Activated CD4-positive, CD25-positive, alpha-beta regulatory T cell treated with anti-CD3 and anti-CD28 coated beads, Interleukin-2, amount 50 U/mL, for 16 hours (primary cell): ENCODE measurements around the gene KLHL18.
"Not testable (repeated sequence)": the region's sequence is repeated elsewhere in the genome, so short reads cannot be mapped to it uniquely, and the experiment has no call there.

Source experiments
- DNase-seq: peaks from one replicate; pipeline ENCODE4 v3.0.0-alpha.2; 2020; ENCODE audit warnings: low read depth, low spot score

KLHL18 gene

GRCh38 chr3:47273564-47273963 is 9.2 kb upstream of the KLHL18 start:
- DNase-seq, result no peak

- no peak for DNase-seq
Observed at GRCh38 chr3:47274652-47275051, 8.1 kb upstream of the KLHL18 start.

DNA sequence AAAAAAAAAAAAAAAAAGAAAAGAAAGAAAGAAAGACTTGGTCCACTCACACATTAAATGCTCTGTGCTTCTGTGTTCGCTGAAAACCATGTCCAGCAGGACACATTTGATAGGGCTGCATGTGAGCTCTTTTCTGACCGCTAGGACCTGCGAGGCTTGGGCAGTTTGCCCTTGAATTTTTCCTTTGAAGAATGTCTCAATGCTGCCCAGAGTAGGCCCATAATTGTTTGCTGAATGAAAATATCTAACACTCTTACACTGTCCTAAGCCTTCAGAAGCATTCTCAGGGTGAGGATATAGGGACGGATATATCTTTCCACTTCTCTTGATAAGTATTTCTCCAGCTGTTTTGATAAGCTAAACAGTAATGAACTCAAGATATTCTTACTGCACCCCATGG is 6.2 kb upstream of the KLHL18 start:
- DNase-seq, result no peak

DNA sequence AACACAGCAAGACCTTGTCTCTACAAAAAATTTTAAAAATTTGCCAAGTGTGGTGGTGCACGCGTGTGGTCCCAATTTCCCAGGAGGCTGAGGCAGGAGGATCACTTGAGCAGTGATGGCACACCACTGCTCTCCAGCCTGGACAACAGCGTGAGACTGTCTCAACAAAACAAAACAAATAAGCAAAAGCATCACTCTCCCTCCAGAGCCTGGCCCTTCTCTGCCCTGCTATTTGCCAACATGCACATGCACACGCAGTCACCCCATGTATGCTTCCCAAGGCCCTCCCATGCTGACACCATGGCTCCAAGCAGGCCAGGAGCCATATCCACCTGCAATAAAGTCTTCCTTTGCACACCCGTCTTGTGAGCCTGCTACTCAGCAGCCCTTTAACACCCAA is 2.2 kb upstream of the KLHL18 start:
- DNase-seq, result no peak

DNA sequence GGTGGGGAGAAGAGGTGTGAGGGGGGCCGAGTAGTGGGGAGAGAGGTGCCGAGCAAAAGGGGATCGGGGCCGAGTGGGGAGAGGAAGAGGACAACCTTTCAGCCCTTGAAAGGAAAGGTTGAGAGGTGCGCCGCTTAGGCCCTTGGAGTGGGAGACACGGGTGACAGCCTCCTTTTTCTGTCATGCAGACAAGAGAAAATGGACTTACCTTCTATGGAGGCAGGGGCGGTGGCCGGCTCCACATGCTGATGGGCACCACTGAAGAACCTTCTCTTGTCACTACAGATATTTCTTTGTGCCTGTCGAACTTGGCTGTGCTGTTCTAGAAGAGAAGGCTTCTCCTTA is 421 bp downstream of the KLHL18 start:
- DNase-seq, result no peak

DNA sequence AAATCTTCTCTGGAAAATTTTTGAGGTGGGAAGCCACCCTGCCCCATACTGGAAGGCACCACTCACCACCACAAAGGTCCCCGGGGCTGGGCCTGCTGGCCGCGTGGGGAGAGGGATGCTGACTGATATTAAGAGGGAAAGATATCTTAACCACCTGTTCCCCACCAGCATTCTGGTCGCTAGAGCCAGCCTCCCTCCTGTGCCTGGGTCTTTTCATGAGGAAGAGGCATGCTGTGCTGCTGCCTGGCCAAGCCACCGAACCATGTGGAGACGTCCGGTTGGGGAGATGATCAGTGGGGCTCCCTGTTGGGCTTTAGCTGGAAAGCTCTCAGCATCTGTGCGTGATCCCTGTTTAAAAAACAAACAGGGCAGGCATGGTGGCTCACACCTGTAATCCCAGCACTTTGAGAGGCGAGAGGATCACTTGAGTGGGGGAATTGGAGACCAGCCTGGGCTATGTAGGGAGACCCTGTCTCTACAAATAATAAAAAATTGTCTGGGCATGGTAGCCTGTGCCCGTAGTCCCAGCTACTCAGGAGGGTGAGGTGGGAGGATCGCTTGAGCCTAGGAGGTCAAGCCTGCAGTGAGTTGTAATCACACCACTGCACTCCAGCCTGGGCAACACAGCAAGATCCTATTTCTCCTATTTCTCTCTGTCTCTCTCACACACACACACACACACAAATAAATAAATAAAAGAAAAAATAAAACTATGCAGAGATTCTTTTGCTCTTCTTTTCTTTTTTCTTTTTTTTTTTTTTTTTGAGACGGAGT is 1.0 kb downstream of the KLHL18 start:
- no peak for DNase-seq

GRCh38 chr3:47288966-47289910 is 6.5 kb downstream of the KLHL18 start:
- DNase-seq, result no peak

DNA sequence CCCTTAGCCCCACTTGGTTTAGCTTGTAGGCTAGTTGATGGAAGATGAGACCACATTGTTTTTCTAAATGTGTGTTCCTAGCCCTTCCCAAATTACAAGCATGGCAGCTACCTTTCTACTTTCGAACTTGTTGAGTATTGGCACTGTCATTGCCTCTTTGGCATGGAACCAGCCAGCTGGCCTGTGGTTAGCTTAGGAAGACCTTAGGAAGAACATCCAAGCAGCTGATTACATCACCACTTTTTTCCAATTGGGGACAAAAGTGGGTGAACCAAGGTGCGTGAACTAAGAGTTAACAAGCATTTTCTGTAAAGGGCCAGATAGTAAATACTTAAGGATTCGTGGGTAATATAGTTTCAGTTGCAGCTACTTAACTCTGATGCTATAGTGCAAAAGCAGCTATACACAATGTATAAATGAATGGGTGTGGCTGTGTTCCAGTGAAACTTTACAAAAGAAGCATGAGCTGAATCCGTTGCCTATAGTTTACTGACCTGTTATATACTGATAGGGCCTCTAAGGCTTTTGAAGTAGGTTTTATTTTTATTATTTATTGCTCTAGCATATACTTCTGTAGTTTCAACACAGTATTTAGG is 8.5 kb downstream of the KLHL18 start:
- no peak for DNase-seq

- DNase-seq, result not testable (repeated sequence)
Observed at GRCh38 chr3:47291754-47292420, 9.1 kb downstream of the KLHL18 start.

GRCh38 chr3:47293822-47294221 is 11.1 kb downstream of the KLHL18 start:
- DNase-seq, result no peak

- DNase-seq, result no peak
Observed at GRCh38 chr3:47294392-47294791, 11.6 kb downstream of the KLHL18 start.

DNA sequence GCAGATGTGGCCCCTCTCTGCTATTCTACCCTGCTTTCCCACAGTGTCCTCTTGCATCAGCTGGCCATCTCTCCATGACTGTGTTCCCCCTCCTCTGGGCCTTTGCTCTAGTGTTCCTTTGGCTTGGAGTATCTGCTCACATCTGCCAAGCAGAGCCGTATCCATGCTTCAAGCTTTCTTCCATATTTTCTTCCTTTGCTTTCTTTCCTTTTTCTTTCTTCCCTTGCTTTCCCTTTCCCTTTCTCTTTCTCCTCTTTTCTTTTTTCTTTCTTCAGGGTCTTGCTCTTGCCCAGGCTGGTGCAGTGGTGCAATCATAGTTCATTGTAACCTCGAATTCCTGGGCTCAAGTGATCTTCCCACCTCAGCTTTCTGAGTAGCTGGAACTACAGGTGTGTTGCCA is 12.6 kb downstream of the KLHL18 start:
- no peak for DNase-seq

- DNase-seq, result no peak
Observed at GRCh38 chr3:47295976-47296375, 13.2 kb downstream of the KLHL18 start.

GRCh38 chr3:47296562-47297302 is 14.0 kb downstream of the KLHL18 start:
- no peak for DNase-seq

DNA sequence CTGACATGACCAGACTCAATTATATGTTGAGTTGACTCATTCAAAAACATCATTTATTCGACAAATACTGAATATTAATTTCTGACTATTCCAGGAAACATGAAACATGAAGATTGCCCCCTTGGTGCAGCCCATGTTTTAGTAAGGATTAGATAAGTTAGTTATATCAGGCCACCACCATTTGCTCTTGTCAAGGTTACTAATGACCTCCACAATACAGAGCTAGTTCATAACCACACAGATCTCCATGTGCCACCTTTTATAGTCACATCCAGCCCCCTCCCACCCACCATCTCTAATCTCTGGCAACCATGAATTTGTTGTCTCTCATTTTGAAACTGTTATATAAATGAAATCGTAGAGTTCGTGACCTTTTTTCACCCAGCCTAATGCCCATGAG is 15.7 kb downstream of the KLHL18 start:
- no peak for DNase-seq

DNA sequence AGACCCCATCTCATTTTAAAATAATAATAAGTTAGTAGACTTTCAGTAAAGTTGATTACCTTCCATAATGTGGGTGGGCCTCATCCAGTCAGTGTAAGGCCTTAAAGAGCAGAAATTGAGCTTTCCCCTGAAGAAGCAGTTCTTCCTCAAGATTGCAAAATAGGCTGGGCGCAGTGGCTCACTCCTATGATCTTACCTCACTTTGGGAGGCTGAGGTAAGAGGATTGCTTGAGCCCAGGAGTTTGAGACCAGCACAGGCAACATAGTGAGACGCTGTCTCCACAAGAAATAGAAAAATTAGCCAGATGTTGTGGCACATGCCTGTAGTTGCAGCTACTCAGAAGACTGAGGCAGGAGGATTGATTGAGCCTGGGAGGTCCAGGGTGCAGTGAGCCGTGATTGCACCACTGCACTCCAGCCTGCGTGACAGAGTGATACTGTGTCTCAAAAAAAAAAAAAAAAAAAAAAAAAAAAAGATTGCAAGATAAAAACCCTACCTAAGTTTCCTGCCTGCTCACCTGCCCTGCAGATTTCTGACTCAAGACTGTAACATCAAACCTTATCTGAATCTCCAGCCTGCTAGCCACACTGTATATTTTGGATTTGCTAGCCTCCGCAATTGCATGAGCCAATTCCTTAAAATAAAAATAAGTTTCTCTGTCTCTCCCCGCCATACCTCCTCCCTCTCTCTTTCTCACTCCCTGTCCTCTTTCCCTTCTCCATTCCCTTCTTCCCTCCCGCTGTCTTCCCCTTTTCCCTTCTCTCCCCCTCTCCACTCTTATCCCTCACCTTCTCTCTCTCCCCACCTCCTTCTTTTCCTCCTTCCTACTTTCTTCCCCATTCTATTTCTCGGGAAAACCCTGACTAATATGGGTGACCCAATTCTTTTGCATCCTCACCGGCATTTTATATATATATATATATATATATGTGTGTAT is 16.9 kb downstream of the KLHL18 start:
- no peak for DNase-seq

- DNase-seq, result no peak
Observed at GRCh38 chr3:47301456-47301855, 18.7 kb downstream of the KLHL18 start.

GRCh38 chr3:47306022-47306421 is 23.3 kb downstream of the KLHL18 start:
- DNase-seq, result no peak

- DNase-seq, result not testable (repeated sequence)
Observed at GRCh38 chr3:47309231-47309630, 26.5 kb downstream of the KLHL18 start.

DNA sequence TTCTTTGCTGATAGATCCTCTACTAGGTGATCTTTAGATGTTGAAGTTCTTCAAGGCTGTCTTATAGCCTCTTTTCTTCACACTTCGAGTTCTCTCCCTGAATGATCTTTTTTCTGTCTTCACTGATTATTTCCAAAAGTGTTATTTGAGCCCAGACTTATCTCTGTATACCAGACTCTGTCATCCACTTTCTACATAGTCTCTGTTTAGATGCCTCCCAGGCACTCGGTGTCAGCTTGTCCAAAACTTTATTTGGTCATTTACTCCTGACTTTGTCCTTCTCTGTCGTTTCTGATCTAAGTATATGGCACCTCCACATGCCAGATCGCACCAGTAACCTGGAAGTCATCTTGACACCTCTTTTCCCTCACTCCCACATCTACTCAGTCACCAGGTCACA is 27.6 kb downstream of the KLHL18 start:
- DNase-seq, result no peak
